NCI-H2081 (cell line): ENCODE data around the gene GAL3ST3.
"Not testable (repeated sequence)": the region's sequence is repeated elsewhere in the genome, so short reads cannot be mapped to it uniquely, and the experiment has no call there.

Source experiments
- DNase-seq, 2 experiments: peaks; one replicate each; lab custom pipeline; 2025; lab: John Stamatoyannopoulos, UW

GAL3ST3 gene

GRCh38 chr11:66012946-66013761 lies 35.8 kb downstream of the GAL3ST3 start:
- DNase-seq = no peak

GRCh38 chr11:66012371-66012945 lies 36.5 kb downstream of the GAL3ST3 start:
- DNase-seq = no peak

GRCh38 chr11:66011785-66012303 lies 37.1 kb downstream of the GAL3ST3 start, which contains the start of gene CST6:
CST6 (plus strand) TSS chr11:66012008; CDS start chr11:66012045, 37 bp downstream.
- no peak for DNase-seq

- no peak for DNase-seq
These were observed 37.6 kb downstream of the GAL3ST3 start for GRCh38 chr11:66011239-66011784.

GRCh38 chr11:66010036-66010435 lies 38.9 kb downstream of the GAL3ST3 start:
- not testable (repeated sequence) for DNase-seq

GRCh38 chr11:66008468-66009101 lies 40.4 kb downstream of the GAL3ST3 start:
- DNase-seq = no peak

- DNase-seq = no peak
These were observed 40.9 kb downstream of the GAL3ST3 start for GRCh38 chr11:66008095-66008467.

GRCh38 chr11:66007201-66007634 lies 41.7 kb downstream of the GAL3ST3 start:
- DNase-seq = no peak

- DNase-seq = no peak
These were observed 42.1 kb downstream of the GAL3ST3 start for GRCh38 chr11:66006891-66007176.

- DNase-seq = no peak
These were observed 42.6 kb downstream of the GAL3ST3 start for GRCh38 chr11:66006134-66006890.

GRCh38 chr11:66004186-66004585 lies 44.8 kb downstream of the GAL3ST3 start:
- no peak for DNase-seq

GRCh38 chr11:66003291-66003690 lies 45.7 kb downstream of the GAL3ST3 start:
- DNase-seq = peak in 1 of 2 experiments; percentile 2

GRCh38 chr11:66002648-66003225 lies 46.2 kb downstream of the GAL3ST3 start:
- DNase-seq = peak in 1 of 2 experiments; percentile 59

GRCh38 chr11:66001942-66002647 lies 46.9 kb downstream of the GAL3ST3 start, which contains the start of the genes BANF1 and EIF1AD:
BANF1 (plus strand) TSS chr11:66002503; CDS start chr11:66003251, 748 bp downstream.
EIF1AD (minus strand) TSS chr11:66002157; CDS start chr11:66000389, 1,768 bp downstream.
- peak; percentile 90 to 96 for DNase-seq

GRCh38 chr11:65997286-65997685 lies 51.7 kb downstream of the GAL3ST3 start:
- DNase-seq = no peak

- DNase-seq = no peak
These were observed 56.9 kb downstream of the GAL3ST3 start for GRCh38 chr11:65992056-65992455.
